PC-9 (cell line): ENCODE measurements around the gene AHDC1.

Experiments used
- EZH2 ChIP-seq: fragments of 200-600 bp; sonication (generic); IDR thresholded peaks from 2 replicates; pipeline ENCODE4 v1.8.0; 2017; ENCODE audit warnings: antibody characterized with exemption, low read depth
- TF ChIP-seq, protein P1 (sequence below): fragments of 200-600 bp; sonication (generic); conservative IDR thresholded peaks from 2 replicates; pipeline ENCODE4 v1.6.1; 2017; ENCODE audit warnings: mixed run types, antibody characterized with exemption, mild to moderate bottlenecking, moderate library complexity

DNA sequence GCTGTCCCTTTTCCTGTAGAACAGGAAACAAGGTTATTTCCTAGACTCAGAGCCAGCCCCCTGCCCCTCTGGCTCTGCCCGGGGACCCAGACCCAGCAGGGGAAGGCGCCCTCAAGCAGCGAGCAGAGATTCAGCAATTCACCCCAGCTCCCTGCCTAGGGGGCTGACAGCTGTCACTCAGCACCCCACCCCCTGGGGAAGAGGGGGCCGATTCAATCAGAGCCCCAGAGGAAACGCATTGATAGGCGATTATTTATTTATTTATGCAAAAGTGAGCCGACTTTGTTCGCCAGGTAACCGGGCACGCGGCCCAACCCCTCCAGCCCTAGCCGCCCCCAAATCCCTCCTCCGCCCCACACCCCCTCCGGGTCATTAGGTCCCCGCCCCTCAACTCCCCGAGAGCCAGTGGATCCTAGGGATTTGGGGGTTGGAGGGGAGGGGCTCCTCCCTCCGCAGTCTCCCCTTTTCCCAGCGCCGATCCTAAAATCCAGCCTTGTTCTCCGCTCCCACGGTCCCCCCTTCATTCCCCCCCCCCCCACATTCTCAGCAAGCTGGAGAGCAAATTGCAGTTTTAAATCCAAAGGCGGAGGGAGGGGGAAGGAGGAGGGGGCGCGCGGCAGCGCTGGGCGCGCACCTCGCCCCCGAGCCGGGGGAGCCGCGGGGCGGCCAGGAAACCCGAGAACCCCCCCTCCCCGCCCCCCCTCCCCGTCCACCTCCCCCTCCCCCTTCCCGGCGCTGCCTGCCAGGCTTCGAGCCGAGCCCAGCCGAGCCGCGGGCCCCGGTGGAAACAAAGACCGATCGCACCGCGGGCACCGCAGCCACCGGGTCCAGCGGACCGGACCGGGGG lies 1.3 kb downstream of the AHDC1 start:
- TF ChIP-seq, protein P1, sequence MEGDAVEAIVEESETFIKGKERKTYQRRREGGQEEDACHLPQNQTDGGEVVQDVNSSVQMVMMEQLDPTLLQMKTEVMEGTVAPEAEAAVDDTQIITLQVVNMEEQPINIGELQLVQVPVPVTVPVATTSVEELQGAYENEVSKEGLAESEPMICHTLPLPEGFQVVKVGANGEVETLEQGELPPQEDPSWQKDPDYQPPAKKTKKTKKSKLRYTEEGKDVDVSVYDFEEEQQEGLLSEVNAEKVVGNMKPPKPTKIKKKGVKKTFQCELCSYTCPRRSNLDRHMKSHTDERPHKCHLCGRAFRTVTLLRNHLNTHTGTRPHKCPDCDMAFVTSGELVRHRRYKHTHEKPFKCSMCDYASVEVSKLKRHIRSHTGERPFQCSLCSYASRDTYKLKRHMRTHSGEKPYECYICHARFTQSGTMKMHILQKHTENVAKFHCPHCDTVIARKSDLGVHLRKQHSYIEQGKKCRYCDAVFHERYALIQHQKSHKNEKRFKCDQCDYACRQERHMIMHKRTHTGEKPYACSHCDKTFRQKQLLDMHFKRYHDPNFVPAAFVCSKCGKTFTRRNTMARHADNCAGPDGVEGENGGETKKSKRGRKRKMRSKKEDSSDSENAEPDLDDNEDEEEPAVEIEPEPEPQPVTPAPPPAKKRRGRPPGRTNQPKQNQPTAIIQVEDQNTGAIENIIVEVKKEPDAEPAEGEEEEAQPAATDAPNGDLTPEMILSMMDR = no peak
- TF ChIP-seq EZH2 = no peak
